HG02678 (cell line): ENCODE measurements around the gene RAB22A.
"Not testable (repeated sequence)": the region's sequence is repeated elsewhere in the genome, so short reads cannot be mapped to it uniquely, and the experiment has no call there.

Experiments
- ATAC-seq: cut with Tn5 transposase; IDR thresholded peaks from one replicate; pipeline ENCODE4 v1.9.1; 2021; ENCODE audit warnings: mild to moderate bottlenecking, moderate library complexity; ENCODE audit not compliant: unreplicated experiment

Gene RAB22A

DNA sequence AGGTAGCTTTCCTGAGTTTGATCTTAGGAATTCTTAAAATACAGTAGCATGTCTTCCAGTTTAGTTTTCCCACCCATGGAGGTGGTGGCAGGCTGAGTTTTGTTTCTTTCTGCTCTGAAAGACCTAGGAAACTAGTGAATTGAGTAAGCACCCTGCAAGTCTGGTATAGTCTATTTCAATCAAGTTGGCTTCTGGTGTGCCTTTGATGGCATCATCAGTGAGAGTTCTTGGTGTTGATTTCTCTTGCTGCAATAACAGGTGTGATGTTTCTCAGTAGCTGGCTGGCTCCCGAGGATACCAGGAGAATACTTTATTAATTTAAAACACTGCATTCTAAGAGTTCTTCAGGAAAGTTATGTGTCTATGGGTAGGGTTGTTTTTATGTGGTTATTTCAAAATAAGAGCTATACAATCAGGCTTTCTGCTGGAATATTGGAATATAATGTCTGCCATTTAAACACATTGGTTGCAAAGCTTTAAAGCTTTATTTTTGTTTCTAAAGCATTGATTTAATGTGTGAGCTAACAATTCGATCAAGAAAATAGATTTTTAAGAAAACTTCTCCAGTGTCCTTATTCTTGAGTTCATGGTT lies 98.5 kb downstream of the RAB22A start:
- no peak for ATAC-seq

DNA sequence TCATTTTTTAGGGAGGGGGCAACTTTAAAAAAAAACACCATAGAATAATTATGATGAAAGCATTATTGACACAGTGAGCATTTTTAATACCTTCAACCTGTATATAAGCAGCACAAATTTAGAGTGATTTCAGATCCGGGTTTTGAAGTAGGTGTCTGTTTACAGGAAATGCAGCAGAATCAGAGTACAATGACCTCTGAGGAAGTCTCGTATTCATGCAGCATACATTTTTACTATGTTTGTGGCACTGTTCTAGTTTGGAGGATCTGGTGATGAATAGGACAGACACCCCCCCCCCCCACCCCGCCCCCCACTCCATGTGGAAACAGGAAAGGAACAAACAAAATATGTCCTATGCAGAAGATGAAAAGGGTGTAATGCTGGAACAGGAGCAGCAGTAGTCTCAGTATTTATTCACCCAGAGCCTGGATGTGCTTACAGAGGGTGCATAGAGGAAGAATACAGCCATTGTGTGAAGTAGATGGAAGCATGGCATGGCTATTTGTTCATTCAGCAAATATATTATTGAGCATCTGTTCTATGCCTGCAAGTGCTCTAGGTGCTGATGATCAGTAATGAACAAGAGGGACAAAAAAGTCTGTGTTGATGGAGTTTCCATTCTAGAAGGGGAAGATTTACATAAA lies 99.2 kb downstream of the RAB22A start:
- ATAC-seq: no peak

DNA sequence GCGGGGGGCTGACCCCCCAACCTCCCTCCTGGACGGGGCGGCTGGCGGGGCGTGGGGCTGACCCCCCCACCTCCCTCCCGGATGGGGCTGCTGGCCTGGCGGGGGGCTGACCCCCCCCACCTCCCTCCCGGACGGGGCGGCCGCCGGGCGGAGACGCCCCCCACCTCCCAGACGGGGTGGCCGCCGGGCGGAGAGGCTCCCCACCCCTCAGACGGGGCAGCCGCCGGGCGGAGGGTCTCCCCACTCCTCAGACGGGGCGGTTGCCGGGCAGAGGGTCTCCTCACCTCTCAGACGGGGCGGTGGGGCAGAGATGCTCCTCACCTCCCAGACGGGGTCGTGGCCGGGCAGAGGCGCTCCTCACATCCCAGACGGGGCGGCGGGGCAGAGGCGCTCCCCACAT lies 104.7 kb downstream of the RAB22A start:
- not testable (repeated sequence) for ATAC-seq

DNA sequence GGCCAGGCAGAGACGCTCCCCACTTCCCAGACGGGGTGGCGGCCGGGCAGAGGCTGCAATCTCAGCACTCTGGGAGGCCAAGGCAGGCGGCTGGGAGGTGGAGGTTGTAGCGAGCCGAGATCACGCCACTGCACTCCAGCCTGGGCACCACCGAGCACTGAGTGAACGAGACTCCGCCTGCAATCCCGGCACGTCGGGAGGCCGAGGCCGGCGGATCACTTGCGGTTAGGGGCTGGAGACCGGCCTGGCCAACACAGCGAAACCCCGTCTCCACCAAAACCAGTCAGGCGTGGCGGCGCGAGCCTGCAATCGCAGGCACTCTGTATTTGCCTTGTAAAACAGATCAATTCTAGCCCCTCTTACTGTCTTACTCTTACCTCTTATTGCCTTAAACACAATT lies 105.3 kb downstream of the RAB22A start:
- ATAC-seq: not testable (repeated sequence)

DNA sequence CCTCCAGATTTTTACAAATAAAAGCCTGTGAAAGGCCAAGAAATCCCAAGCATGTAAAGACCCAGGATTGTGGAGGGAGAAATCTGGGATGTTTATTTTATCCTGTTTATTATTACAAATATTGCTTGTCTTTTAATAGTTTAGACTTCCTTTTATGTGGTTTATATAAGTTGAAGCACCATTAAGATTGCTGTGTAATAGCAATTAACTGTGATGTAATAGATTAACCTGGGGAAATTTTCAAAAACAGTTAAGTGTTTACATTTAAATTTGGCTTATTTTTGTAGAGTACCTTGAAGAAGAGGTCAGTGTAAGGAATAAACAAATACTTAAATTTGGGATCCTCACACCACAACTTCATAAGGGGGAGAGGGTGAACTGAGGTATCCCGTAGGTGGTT lies 106.5 kb downstream of the RAB22A start:
- no peak for ATAC-seq

DNA sequence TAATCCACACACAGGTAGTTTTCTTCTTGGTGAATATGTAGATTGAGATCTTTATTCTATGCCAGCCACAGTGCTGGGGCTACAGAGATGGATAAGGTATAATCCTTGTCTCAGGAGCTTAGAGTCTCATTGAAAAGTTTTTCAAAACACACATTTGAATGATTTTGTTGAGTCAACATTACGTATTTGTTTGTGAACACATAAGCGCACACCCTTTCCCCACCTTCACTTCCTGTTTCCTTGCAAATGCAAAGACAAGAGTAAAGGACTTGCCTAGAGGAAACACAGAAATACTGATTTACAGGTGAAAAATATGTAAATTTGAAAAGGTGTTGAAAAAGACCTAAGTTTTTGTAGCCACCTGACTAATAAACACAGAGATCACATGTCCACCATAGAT lies 107.3 kb downstream of the RAB22A start:
- ATAC-seq: no peak
